Neuronal stem cell (in vitro differentiated cells): ENCODE measurements around the gene MRPL57. TPM values are rescaled to one million over a fixed set of nuclear protein-coding genes. Genes with fewer than 3 reads are reported as not detected.

Experiments
- DNase-seq: peaks from one replicate; pipeline ENCODE4 v3.0.0-alpha.2; 2013; ENCODE audit warnings: low spot score
- H2AFZ ChIP-seq: one replicate; pipeline ENCODE4 v1.6.1; 2013; ENCODE audit warnings: mild to moderate bottlenecking, low read length, inconsistent platforms
- H2AK5ac ChIP-seq: 2 replicates; pipeline ENCODE4 v1.6.1; 2013; ENCODE audit warnings: low read depth, mild to moderate bottlenecking, inconsistent platforms, low read length, moderate library complexity, mixed read lengths
- H2BK120ac ChIP-seq: 2 replicates; pipeline ENCODE4 v1.6.1; 2013; ENCODE audit warnings: low read depth, mild to moderate bottlenecking, inconsistent platforms, low read length, moderate library complexity, mixed read lengths
- H2BK12ac ChIP-seq: one replicate; pipeline ENCODE4 v1.6.1; 2013; ENCODE audit warnings: low read length, inconsistent platforms
- H2BK15ac ChIP-seq: 2 replicates; pipeline ENCODE4 v1.6.1; 2013; ENCODE audit warnings: mild to moderate bottlenecking, low read length, inconsistent platforms, mixed read lengths
- H2BK5ac ChIP-seq: one replicate; pipeline ENCODE4 v1.6.1; 2013; ENCODE audit warnings: inconsistent platforms, mild to moderate bottlenecking, low read length, moderate library complexity
- H3K14ac ChIP-seq: one replicate; pipeline ENCODE4 v1.6.1; 2013; ENCODE audit warnings: low read length, inconsistent platforms
- H3K18ac ChIP-seq: 2 replicates; pipeline ENCODE4 v1.6.1; 2013; ENCODE audit warnings: low read length, inconsistent platforms
- H3K23ac ChIP-seq: 2 replicates; pipeline ENCODE4 v1.6.1; 2013; ENCODE audit warnings: low read depth, mild to moderate bottlenecking, mixed read lengths, low read length, inconsistent platforms; ENCODE audit not compliant: poor library complexity
- H3K27ac ChIP-seq: replicated peaks from 3 replicates; pipeline ENCODE4 v1.5.1; 2013; ENCODE audit warnings: low read length, inconsistent platforms
- H3K27me3 ChIP-seq, 3 experiments: 2 replicates each; pipeline ENCODE4 v1.6.1; 2013; ENCODE audit warnings: low read length in 3 of 3, mild to moderate bottlenecking in 2 of 3, inconsistent platforms in 1 of 3, low read depth in 1 of 3, mixed read lengths in 1 of 3, moderate library complexity in 1 of 3; ENCODE audit not compliant: control insufficient read depth in 3 of 3, insufficient read depth in 3 of 3
- H3K36me3 ChIP-seq, 2 donors: replicated peaks in 1 of 2; 2 replicates each; pipeline ENCODE4 v1.6.1; 2013; ENCODE audit warnings: low read length in 2 of 2; ENCODE audit not compliant: control insufficient read depth in 2 of 2, insufficient read depth in 2 of 2
- H3K4ac ChIP-seq: 2 replicates; pipeline ENCODE4 v1.6.1; 2013; ENCODE audit warnings: inconsistent platforms, mild to moderate bottlenecking, low read length, moderate library complexity
- H3K4me1 ChIP-seq, 2 donors: 1 replicate in 1 of 2; 2 replicates in 1 of 2; pipeline ENCODE4 v1.6.1; 2013; ENCODE audit warnings: low read length in 2 of 2, low read depth in 1 of 2; ENCODE audit not compliant: control insufficient read depth in 2 of 2, insufficient read depth in 1 of 2
- H3K4me2 ChIP-seq: one replicate; pipeline ENCODE4 v1.6.1; 2013; ENCODE audit warnings: mild to moderate bottlenecking, low read length, inconsistent platforms; ENCODE audit not compliant: insufficient read depth, poor library complexity, severe bottlenecking
- H3K4me3 ChIP-seq, 2 donors: 2 replicates each; pipeline ENCODE4 v1.5.1; 2013; ENCODE audit warnings: low read length in 2 of 2, mild to moderate bottlenecking in 2 of 2, inconsistent platforms in 1 of 2, moderate library complexity in 1 of 2
- H3K79me1 ChIP-seq: one replicate; pipeline ENCODE4 v1.6.1; 2013; ENCODE audit warnings: low read depth, mild to moderate bottlenecking, inconsistent platforms, low read length, moderate library complexity
- H3K9ac ChIP-seq: one replicate; pipeline ENCODE4 v1.6.1; 2013; ENCODE audit warnings: mild to moderate bottlenecking, low read depth, low read length, inconsistent platforms; ENCODE audit not compliant: poor library complexity
- H3K9me3 ChIP-seq, 2 donors: replicated peaks in 1 of 2; 2 replicates each; pipeline versions ENCODE3 to v1.6.1; 2013; ENCODE audit warnings: low read length in 2 of 2, mild to moderate bottlenecking in 2 of 2, inconsistent platforms in 1 of 2, low read depth in 1 of 2, mixed read lengths in 1 of 2, moderate library complexity in 1 of 2; ENCODE audit not compliant: control insufficient read depth in 2 of 2, insufficient read depth in 1 of 2
- H4K8ac ChIP-seq: one replicate; pipeline ENCODE4 v1.6.1; 2013; ENCODE audit warnings: low read depth, mild to moderate bottlenecking, inconsistent platforms, low read length, moderate library complexity
- H4K91ac ChIP-seq: one replicate; pipeline ENCODE4 v1.6.1; 2013; ENCODE audit warnings: low read length, low read depth, mild to moderate bottlenecking, inconsistent platforms; ENCODE audit not compliant: poor library complexity
- WGBS, 2 donors: extraction: QIAGEN DNeasy Blood & Tissue Kit; methylation state at CpG; one replicate each; pipeline ENCODE4 v1.1.7; 2013; ENCODE audit warnings: missing lambda C conversion rate in 2 of 2, mixed read lengths in 1 of 2; ENCODE audit not compliant: insufficient read length in 2 of 2, insufficient replicate concordance in 1 of 2; ENCODE audit errors: extremely low coverage in 2 of 2; 5-methylcytosine and 5-hydroxymethylcytosine counted together
- small RNA-seq: library from polyadenylated mRNA; stranded (forward); fragments of <200 nt; extraction: miRNeasy Mini kit (QIAGEN cat#:217004); gene quantifications from one replicate; pipeline ENCODE3, GENCODE V24; 2013; ENCODE audit not compliant: insufficient read depth

MRPL57 gene

GRCh38 chr13:21225841-21226581 is 49.6 kb downstream of the MRPL57 start:
- H3K4me2 ChIP-seq, result no peak overlapping the region
- no peak overlapping the region for H2BK5ac ChIP-seq
- H3K4ac ChIP-seq, result no peak overlapping the region
- no peak overlapping the region for H2BK120ac ChIP-seq
- peaks cover 0 to 3% of the 10 kb centered on the region in 2 donors for H3K9me3 ChIP-seq
- no peak overlapping the region for H3K18ac ChIP-seq
- no peak overlapping the region for H3K4me3 ChIP-seq
- H3K14ac ChIP-seq, result no peak overlapping the region
- H2AFZ ChIP-seq, result no peak overlapping the region
- H2AK5ac ChIP-seq, result no peak overlapping the region
- no CpG with 5 or more reads among the region's 17 CpGs for WGBS, 2 donors
- H3K4me1 ChIP-seq, result no peaks in the 10 kb centered on the region
- no peak overlapping the region for H4K8ac ChIP-seq
- H3K79me1 ChIP-seq, result no peaks in the 10 kb centered on the region
- no peak overlapping the region for H2BK12ac ChIP-seq
- no peak overlapping the region for H4K91ac ChIP-seq
- no peak overlapping the region for H2BK15ac ChIP-seq
- no peak overlapping the region for H3K23ac ChIP-seq
- no peaks in the 10 kb centered on the region for H3K27me3 ChIP-seq
- no peak overlapping the region for H3K27ac ChIP-seq
- no peak for DNase-seq
- no peaks in the 10 kb centered on the region for H3K36me3 ChIP-seq
- H3K9ac ChIP-seq, result no peak overlapping the region

- H4K91ac ChIP-seq, result no peak overlapping the region
- no peak overlapping the region for H2AK5ac ChIP-seq
- no peaks in the 10 kb centered on the region for H3K27me3 ChIP-seq
- no peak overlapping the region for H3K23ac ChIP-seq
- no peak overlapping the region for H3K27ac ChIP-seq
- H3K9me3 ChIP-seq, result no peaks in the 10 kb centered on the region
- no peak overlapping the region for H3K4ac ChIP-seq
- no peak overlapping the region for H2BK15ac ChIP-seq
- H3K4me1 ChIP-seq, result no peaks in the 10 kb centered on the region
- H2BK5ac ChIP-seq, result no peak overlapping the region
- no peak overlapping the region for H4K8ac ChIP-seq
- no peak for DNase-seq
- H3K14ac ChIP-seq, result no peak overlapping the region
- no CpG with 5 or more reads among the region's 7 CpGs for WGBS, 2 donors
- H2AFZ ChIP-seq, result no peak overlapping the region
- H3K4me2 ChIP-seq, result no peak overlapping the region
- H3K4me3 ChIP-seq, result no peak overlapping the region
- H3K18ac ChIP-seq, result no peak overlapping the region
- H2BK120ac ChIP-seq, result no peak overlapping the region
- H3K36me3 ChIP-seq, result no peaks in the 10 kb centered on the region
- H3K9ac ChIP-seq, result no peak overlapping the region
- H2BK12ac ChIP-seq, result no peak overlapping the region
- no peaks in the 10 kb centered on the region for H3K79me1 ChIP-seq
Observed at GRCh38 chr13:21227917-21228316, 51.5 kb downstream of the MRPL57 start.

Small RNA genes lying within 50 kb of the gene (small RNA-seq; reads per million reads assigned to genes)
- gene AL158032.1, result not detected
- not detected for gene RF00086
